Immature natural killer cell (primary cell): ENCODE results near the gene SLC22A15. TPM values are rescaled to one million over a fixed set of nuclear protein-coding genes. Genes with fewer than 3 reads are reported as not detected.
"Not testable (repeated sequence)": the region's sequence is repeated elsewhere in the genome, so short reads cannot be mapped to it uniquely, and the experiment has no call there.

Experiments used
- DNase-seq, 3 donors: peaks; one replicate each; pipeline ENCODE4 v3.0.0; 2022; ENCODE audit warnings: mixed read lengths in 1 of 3
- H3K27ac Mint-ChIP-seq, 6 donors: one replicate each; pipeline ENCODE4 v1.8.0; 2020; ENCODE audit warnings: mixed read lengths in 6 of 6, mild to moderate bottlenecking in 5 of 6, inconsistent platforms in 4 of 6, moderate library complexity in 3 of 6
- H3K27me3 Mint-ChIP-seq, 3 donors: one replicate each; pipeline ENCODE4 v1.8.0; 2020 to 2021; ENCODE audit warnings: low read depth in 3 of 3, mild to moderate bottlenecking in 3 of 3, mixed read lengths in 3 of 3, moderate library complexity in 3 of 3, inconsistent platforms in 1 of 3
- H3K36me3 Mint-ChIP-seq, 3 donors: one replicate each; pipeline ENCODE4 v1.8.0; 2020; ENCODE audit warnings: mixed read lengths in 3 of 3, inconsistent platforms in 2 of 3, mild to moderate bottlenecking in 2 of 3
- H3K4me1 Mint-ChIP-seq, 2 donors: one replicate each; pipeline ENCODE4 v1.8.0; 2020; ENCODE audit warnings: inconsistent platforms in 2 of 2, mild to moderate bottlenecking in 2 of 2, mixed read lengths in 2 of 2, moderate library complexity in 1 of 2
- H3K4me3 Mint-ChIP-seq, 5 donors: one replicate each; pipeline ENCODE4 v1.8.0; 2020; ENCODE audit warnings: mild to moderate bottlenecking in 5 of 5, mixed read lengths in 5 of 5, inconsistent platforms in 3 of 5, moderate library complexity in 3 of 5
- H3K9me3 Mint-ChIP-seq, 6 donors: one replicate each; pipeline ENCODE4 v1.8.0; 2020; ENCODE audit warnings: mild to moderate bottlenecking in 6 of 6, mixed read lengths in 6 of 6, inconsistent platforms in 4 of 6, moderate library complexity in 3 of 6
- polyA plus RNA-seq, 3 donors: library from polyadenylated mRNA; unstranded; fragments of 300-500 nt; fragmentation: Illumina TruSeq; gene quantifications; one replicate each; pipeline ENCODE4 v1.2.3, GENCODE V29; 2021

Gene SLC22A15
- polyA plus RNA-seq, 3 donors from 2014 or later = 0.18 to 1.2 (median 0.38) TPM

DNA sequence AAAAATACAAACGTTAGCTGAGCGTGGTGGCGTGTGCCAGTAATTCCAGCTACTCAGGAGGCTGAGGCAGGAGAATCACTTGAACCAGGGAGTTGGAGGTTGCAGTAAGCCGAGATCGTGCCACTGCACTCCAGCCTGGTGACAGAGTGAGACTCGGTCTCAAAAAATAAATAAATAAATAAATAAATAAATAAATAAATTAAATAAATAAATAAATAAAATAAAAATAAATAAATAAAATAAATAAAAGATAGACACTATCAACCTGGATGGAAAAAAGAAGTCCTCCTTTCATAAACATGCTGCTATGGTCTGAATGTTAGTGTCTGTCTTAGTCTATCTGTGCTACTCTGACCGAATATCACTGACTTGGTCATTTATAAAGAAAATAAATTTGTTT lies 4.5 kb upstream of the SLC22A15 start:
- H3K9me3 Mint-ChIP-seq, H3K4me3 Mint-ChIP-seq, H3K27ac Mint-ChIP-seq, DNase-seq, H3K36me3 Mint-ChIP-seq: not testable (repeated sequence)
- Mint-ChIP-seq H3K27me3 (peaks cover 0 to 14% (median 6%) of the 10 kb centered on the region in 3 donors), H3K4me1 (peaks cover 5 to 14% of the 10 kb centered on the region in 2 donors)

DNA sequence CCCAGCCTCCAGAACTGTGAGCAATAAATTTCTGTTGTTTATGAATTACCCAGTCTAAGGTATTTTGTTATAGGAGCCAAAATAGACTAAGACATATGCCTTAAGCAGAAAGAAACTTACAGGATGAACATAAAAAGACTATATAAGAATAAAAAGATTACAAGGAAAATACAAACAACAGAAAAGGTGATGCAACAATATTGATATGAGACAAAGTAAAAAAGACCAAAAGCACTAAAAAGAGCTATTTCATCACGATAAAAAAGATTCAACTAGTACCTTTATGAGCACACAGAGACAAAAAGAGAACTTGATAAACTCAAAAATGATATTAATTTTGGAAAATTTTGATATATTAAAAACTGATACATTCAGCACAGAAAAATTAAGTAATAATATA lies 3.2 kb upstream of the SLC22A15 start:
- H3K4me3 Mint-ChIP-seq = no peak overlapping the region
- H3K9me3 Mint-ChIP-seq = no peaks in the 10 kb centered on the region
- DNase-seq = no peak
- H3K27me3 Mint-ChIP-seq = peaks cover 0 to 11% (median 6%) of the 10 kb centered on the region in 3 donors
- no peaks in the 10 kb centered on the region for H3K36me3 Mint-ChIP-seq
- H3K27ac Mint-ChIP-seq = no peak overlapping the region
- peaks cover 14 to 28% of the 10 kb centered on the region in 2 donors for H3K4me1 Mint-ChIP-seq

DNA sequence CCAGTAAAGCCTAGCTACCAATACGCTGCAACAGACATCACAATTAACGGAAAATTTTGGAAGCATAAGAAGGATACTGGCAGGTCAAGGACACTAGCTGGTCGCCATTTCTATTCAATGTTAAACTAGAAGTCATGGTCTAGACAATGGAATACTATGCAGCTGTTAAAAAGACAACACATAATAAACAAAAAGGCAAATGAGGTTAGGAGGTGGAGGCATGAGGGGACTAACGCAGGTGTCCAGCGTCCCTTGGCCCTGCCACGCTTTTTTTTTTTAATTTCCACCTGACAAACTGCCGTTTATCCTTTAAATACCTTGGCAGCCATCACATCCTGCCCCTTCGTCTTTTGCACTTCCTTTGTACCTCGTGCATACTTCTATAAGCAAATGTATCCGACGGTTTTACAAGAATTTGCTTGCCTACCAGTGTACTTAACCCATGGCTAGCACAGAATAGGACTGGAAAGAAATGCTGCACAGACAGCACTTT lies 698 bp upstream of the SLC22A15 start:
- peaks cover 14 to 31% of the 10 kb centered on the region in 2 donors for H3K4me1 Mint-ChIP-seq
- H3K36me3 Mint-ChIP-seq = no peaks in the 10 kb centered on the region
- no peaks in the 10 kb centered on the region for H3K9me3 Mint-ChIP-seq
- no peak for DNase-seq
- peak overlapping the region; percentile 79 to 90 (median 86) for H3K27ac Mint-ChIP-seq
- peaks cover 0 to 7% (median 5%) of the 10 kb centered on the region in 3 donors for H3K27me3 Mint-ChIP-seq
- peak overlapping the region; percentile 87 to 97 (median 94) for H3K4me3 Mint-ChIP-seq

DNA sequence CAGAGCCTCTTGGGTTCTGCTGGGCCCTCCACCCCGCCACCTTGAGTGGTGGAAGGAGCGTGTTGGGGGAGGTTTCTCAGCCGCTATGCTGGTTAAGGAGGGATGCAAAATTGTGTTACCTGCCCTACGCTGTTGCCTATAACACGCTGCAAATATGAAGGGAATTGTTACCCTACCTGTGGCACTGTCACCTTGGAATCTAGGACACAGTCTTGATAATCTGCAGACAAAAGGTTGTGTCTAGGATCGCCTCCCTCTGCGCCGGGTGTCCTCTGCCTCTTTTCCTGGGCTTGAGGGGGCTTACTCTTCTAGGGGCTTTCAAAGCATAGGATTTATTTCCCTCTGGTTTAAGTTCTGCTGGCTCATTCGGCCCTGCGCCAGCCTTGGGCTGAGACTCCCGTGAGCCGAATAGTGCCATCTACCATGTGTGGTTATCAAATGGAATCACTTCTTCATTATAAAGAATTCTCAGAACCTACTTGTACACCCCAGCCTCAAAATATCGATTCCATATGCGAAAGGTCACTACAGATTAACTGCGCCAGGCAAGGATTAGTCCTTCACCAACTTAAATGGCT lies 697 bp downstream of the SLC22A15 start:
- H3K27me3 Mint-ChIP-seq = peaks cover 0 to 6% (median 5%) of the 10 kb centered on the region in 3 donors
- no peak for DNase-seq
- peak overlapping the region; percentile 57 to 85 (median 65) for H3K27ac Mint-ChIP-seq
- H3K36me3 Mint-ChIP-seq = no peaks in the 10 kb centered on the region
- peak overlapping the region; percentile 81 to 88 (median 86) for H3K4me3 Mint-ChIP-seq
- peaks cover 22 to 39% of the 10 kb centered on the region in 2 donors for H3K4me1 Mint-ChIP-seq
- H3K9me3 Mint-ChIP-seq = no peaks in the 10 kb centered on the region

DNA sequence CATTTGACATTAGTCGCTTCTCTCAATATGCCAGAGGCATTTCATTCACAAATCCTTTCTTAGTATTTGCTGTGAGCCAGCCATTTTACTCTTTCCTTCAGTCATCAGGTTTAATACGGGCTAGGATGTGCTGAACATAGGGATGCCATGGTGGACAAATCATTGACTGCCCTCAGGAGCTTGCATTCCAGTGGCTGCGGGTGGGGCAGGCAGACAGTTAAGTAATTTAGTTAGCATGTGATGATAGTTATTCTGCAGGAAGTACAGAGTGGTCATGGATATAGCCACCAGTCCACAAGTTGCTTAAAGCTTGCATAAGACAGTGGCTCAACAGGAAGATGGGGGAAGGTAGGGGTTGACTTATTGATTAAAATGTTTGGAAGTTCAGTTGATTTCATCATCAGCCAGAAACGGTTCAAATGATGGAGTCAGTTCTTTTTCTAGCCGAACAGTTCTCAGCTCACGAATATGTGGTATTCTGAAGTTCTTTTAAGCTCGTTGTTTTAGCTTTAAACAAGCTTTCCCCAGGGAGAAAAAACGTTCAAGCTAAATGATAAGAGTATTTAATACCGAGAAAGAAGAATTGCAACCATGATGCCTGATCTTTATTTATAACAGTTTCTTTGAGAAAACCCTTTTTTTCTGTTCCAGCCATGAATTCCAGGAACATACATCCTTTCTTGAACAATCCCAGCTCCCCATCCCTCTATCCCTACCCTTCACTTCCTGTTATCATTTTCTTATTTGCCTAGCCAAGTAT lies 1.4 kb downstream of the SLC22A15 start:
- DNase-seq = no peak
- Mint-ChIP-seq H3K4me3 (peak overlapping the region; percentile 81 to 88 (median 86)), H3K27me3 (peaks cover 0 to 6% (median 5%) of the 10 kb centered on the region in 3 donors), H3K27ac (peak overlapping the region in 5 of 6 donors; percentile 25 to 85 (median 60)), H3K4me1 (peaks cover 22 to 39% of the 10 kb centered on the region in 2 donors), H3K9me3 (no peaks in the 10 kb centered on the region), H3K36me3 (no peaks in the 10 kb centered on the region)

DNA sequence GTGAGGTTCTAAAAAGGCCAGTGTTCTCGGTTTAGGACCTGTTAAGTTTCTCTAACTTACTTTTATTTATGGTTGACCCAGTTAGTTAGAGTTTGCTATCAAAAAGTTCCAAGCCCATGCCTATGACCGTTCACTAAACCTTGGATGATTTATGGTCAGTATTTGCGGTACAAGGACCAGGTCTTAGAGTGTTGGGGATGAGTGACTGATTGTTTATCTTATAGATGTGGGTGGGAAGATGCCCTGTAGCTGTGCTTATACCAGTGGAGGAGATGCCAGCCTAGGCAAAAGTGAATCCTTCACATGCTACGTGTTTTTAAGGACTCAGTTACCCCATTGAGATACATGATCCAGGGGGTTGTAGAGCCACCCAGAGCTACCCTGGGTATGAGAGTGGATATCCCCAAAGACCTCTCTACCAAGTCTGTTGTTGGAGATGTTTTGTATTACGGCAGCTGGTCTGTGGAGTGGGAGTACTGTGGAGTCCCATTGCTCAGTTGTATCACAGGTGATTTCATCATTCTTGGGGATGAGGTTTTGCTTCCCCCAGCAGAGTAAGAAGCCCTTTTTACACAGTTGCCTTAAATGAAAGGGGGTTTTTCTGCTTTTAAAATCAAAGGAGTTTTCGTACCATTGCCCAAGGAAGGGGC lies 2.1 kb downstream of the SLC22A15 start:
- Mint-ChIP-seq H3K4me3 (peak overlapping the region in 4 of 5 donors; percentile 17 to 38 (median 25)), H3K9me3 (no peaks in the 10 kb centered on the region), H3K4me1 (peaks cover 22 to 39% of the 10 kb centered on the region in 2 donors), H3K36me3 (no peaks in the 10 kb centered on the region), H3K27ac (peak overlapping the region in 2 of 6 donors; percentile 7 to 18), H3K27me3 (peaks cover 0 to 6% (median 4%) of the 10 kb centered on the region in 3 donors)
- no peak for DNase-seq

DNA sequence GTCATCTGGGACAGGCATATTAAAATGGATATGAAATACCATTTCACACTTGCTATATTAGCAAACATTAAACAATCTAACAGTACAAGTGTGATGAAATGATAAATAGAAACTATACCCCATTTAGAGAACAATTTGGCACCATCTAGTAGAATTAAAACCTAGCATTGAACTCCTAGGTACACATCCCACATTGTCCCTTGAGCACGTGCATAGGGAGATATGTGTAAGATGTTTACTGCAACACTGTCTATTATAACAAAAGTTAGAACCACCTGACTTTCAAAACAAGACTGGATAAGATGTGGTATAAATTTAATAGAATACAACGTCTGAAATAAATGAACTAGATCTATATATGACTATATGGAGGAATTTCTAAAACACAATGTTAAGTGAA lies 3.8 kb downstream of the SLC22A15 start:
- Mint-ChIP-seq H3K27ac (no peak overlapping the region), H3K4me3 (no peak overlapping the region), H3K9me3 (no peaks in the 10 kb centered on the region), H3K36me3 (no peaks in the 10 kb centered on the region), H3K27me3 (peaks cover 0 to 6% (median 2%) of the 10 kb centered on the region in 3 donors), H3K4me1 (peaks cover 22 to 36% of the 10 kb centered on the region in 2 donors)
- no peak for DNase-seq

DNA sequence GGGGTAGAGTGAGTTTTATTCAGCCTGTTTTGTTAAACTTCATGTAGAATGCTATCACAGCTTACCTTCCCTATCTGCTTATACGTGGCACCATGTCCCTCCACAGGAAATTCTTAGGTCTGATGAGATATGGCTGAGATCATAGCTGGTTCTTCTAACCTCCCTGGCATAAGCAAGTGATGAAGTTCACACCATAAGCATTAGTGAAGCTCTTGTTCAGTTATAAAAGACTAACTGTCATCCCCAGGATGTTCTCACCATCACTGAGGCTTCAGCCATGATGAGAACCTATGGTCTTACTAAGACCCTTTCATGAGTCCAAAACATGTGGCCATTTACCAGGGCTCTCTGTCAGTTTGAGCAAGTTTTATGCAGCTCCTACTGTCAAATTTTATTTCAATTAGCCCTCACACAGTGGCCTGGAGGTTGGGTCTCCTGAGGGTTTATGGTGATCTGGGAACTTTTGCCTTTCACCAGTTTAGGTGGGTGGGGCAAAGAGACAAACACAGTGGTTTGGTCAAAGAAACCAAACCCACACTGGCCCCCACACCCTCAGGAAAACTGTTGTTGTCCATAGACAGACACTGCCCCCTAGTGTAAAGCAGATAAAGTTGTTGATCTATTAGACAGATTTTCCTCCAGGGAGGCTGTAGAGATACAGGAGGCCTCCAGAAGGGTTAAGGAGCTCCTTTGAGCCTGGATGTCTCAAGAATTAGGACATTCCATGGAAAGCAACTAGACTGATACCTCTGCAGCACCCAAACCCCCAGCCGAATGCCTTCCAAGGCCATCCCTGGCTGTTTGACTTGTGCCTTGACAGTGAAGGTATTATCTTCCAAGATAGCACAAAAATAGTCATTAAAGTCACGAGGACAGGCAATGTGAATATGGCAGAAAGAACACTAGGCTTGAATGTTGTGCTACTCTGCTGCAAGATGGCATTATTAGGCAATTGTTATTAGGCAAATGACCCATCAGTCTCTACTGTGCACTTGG lies 5.0 kb downstream of the SLC22A15 start:
- H3K27ac Mint-ChIP-seq = peak overlapping the region in 1 of 6 donors; percentile 35
- H3K27me3 Mint-ChIP-seq = peaks cover 0 to 3% (median 0%) of the 10 kb centered on the region in 3 donors
- H3K4me1 Mint-ChIP-seq = peaks cover 17 to 26% of the 10 kb centered on the region in 2 donors
- H3K9me3 Mint-ChIP-seq = no peaks in the 10 kb centered on the region
- peaks cover 0 to 3% (median 0%) of the 10 kb centered on the region in 3 donors for H3K36me3 Mint-ChIP-seq
- DNase-seq = peak; percentile 41 to 53 (median 50)
- no peak overlapping the region for H3K4me3 Mint-ChIP-seq

DNA sequence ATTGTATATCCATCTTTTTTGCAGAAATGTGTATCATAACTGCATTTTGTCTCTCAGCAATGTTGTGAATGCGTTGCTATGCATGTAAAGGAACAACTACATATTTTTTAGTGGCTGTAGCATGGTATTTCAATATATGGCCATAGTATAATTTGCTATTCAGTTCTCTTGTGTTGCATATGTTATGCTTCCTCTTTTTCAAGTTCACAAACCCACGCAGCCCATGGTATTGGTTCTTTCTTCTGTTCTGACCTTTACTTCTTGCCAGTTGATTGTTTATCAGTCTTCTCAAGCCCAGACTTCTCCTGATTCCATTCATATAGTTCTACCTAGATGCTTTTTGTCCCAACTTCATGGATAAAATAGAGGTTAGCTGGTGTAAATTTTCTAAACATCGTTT lies 6.1 kb downstream of the SLC22A15 start:
- no peak for DNase-seq
- no peak overlapping the region for H3K4me3 Mint-ChIP-seq
- no peaks in the 10 kb centered on the region for H3K9me3 Mint-ChIP-seq
- peaks cover 0 to 3% (median 0%) of the 10 kb centered on the region in 3 donors for H3K27me3 Mint-ChIP-seq
- peaks cover 11 to 19% of the 10 kb centered on the region in 2 donors for H3K4me1 Mint-ChIP-seq
- H3K36me3 Mint-ChIP-seq = peaks cover 0 to 6% (median 0%) of the 10 kb centered on the region in 3 donors
- H3K27ac Mint-ChIP-seq = no peak overlapping the region

DNA sequence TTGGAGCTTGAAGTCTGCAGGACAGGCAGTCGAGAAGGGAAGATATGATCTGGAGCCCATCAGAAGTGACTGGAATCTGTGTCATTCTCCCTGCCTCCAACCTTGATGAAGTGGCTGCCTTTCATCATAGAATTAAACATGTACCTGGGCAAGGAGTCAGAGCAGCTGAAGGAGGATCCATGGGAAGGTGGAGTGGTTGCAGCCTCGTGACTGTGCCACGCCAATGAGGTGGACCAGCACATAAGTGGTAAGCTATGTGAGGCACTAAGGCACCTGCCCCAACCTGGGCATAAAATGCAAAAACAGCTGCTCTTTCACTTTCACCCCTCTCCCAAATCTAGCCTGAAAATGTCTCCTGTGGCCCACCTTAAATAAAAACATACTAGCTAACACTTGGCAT lies 7.3 kb downstream of the SLC22A15 start:
- H3K4me1 Mint-ChIP-seq = peaks cover 7 to 8% of the 10 kb centered on the region in 2 donors
- H3K27ac Mint-ChIP-seq = peak overlapping the region in 1 of 6 donors; percentile 46
- peaks cover 0 to 6% (median 0%) of the 10 kb centered on the region in 3 donors for H3K36me3 Mint-ChIP-seq
- no peak for DNase-seq
- H3K4me3 Mint-ChIP-seq = no peak overlapping the region
- H3K27me3 Mint-ChIP-seq = peaks cover 0 to 2% (median 0%) of the 10 kb centered on the region in 3 donors
- H3K9me3 Mint-ChIP-seq = no peaks in the 10 kb centered on the region

DNA sequence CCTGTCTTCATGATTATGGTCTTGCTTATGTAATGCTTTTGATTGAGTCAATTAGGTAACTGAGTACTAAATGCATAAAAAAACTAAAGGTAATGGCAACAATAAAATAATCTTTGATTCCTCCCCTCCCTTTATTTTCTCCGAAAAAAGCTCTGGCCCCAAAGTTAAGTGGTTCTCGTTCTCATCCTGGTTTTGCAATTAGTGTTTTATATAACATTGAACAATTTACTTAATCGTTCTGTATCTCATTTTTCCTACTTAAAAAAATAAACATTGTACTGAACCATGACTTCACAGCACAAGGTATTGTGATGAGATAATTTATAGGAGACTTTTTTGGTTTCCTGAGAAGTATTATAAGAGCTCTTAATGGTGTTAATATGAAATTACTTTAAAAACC lies 11.3 kb downstream of the SLC22A15 start:
- H3K9me3 Mint-ChIP-seq = no peaks in the 10 kb centered on the region
- H3K27me3 Mint-ChIP-seq = peaks cover 0 to 2% (median 0%) of the 10 kb centered on the region in 3 donors
- H3K4me1 Mint-ChIP-seq = peaks cover 0 to 2% of the 10 kb centered on the region in 2 donors
- no peak overlapping the region for H3K4me3 Mint-ChIP-seq
- H3K27ac Mint-ChIP-seq = no peak overlapping the region
- DNase-seq = no peak
- H3K36me3 Mint-ChIP-seq = peaks cover 0 to 6% (median 0%) of the 10 kb centered on the region in 3 donors

DNA sequence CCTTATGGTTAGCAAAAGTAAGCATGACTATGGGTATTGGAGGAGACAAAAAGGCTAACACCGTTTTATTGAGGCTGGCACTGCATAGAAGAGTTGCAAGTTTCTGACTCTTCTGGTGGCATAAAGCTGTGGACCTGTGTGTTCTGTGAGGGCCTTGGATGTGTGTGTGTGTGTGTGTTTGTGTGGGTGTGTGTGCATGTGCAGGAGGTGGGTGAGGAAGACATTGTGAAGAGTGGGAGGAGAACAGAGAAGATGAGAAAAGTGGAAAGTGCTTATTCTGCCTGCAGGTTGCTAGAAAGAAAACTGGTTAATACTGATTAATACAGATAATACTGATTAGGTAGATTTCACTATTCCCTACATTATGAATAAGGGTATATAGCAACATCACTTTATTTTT lies 12.6 kb downstream of the SLC22A15 start:
- no peak overlapping the region for H3K4me3 Mint-ChIP-seq
- H3K27ac Mint-ChIP-seq = no peak overlapping the region
- DNase-seq = no peak
- H3K36me3 Mint-ChIP-seq = peaks cover 3 to 19% (median 4%) of the 10 kb centered on the region in 3 donors
- H3K4me1 Mint-ChIP-seq = peaks cover 7% of the 10 kb centered on the region in 2 donors
- H3K9me3 Mint-ChIP-seq = no peaks in the 10 kb centered on the region
- H3K27me3 Mint-ChIP-seq = peaks cover 0 to 2% (median 0%) of the 10 kb centered on the region in 3 donors

DNA sequence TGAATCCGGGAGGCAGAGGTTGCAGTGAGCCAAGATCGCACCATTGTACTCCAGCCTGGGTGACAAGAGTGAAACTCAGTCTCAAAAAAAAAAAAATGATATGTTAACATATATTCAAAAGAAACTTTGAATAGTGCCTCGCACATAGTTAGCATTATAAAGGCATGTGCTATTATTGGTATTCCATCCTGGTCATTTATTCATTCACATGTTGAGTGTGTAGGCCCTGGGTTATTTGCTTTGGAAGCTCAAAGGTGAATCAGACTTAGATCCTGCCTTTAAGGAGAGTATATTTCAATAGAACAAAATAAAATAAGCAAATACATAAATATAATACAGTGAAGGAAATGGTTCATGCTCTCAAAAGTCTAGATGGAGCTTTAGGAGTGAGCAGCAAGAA lies 13.4 kb downstream of the SLC22A15 start:
- H3K9me3 Mint-ChIP-seq = no peaks in the 10 kb centered on the region
- H3K27me3 Mint-ChIP-seq = peaks cover 0 to 2% (median 0%) of the 10 kb centered on the region in 3 donors
- no peak for DNase-seq
- H3K36me3 Mint-ChIP-seq = peaks cover 4 to 24% (median 7%) of the 10 kb centered on the region in 3 donors
- H3K4me3 Mint-ChIP-seq = no peak overlapping the region
- H3K27ac Mint-ChIP-seq = peak overlapping the region in 1 of 6 donors; percentile 16
- H3K4me1 Mint-ChIP-seq = peaks cover 10 to 14% of the 10 kb centered on the region in 2 donors
